ENCODE measurements around the gene NXPH1.

Gene NXPH1

DNA sequence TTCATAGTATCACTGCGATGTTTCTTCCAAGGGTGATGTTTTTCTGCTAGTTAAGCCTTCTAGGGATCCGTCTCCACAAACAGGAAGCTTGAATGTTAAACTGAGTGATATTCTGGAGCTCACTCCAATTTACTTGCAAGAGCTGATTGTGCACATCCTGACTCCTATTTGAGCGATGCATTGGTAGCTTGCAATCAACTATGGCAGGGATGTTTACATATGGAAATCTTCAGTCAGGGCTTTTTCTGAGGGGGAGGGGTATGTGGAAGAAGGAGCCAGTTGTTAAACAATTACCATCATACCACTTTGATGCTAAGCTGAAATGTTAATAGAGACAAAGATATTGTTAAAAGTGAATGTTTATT, 43.2 kb upstream of the NXPH1 start:
- TF ChIP-seq, protein P1, sequence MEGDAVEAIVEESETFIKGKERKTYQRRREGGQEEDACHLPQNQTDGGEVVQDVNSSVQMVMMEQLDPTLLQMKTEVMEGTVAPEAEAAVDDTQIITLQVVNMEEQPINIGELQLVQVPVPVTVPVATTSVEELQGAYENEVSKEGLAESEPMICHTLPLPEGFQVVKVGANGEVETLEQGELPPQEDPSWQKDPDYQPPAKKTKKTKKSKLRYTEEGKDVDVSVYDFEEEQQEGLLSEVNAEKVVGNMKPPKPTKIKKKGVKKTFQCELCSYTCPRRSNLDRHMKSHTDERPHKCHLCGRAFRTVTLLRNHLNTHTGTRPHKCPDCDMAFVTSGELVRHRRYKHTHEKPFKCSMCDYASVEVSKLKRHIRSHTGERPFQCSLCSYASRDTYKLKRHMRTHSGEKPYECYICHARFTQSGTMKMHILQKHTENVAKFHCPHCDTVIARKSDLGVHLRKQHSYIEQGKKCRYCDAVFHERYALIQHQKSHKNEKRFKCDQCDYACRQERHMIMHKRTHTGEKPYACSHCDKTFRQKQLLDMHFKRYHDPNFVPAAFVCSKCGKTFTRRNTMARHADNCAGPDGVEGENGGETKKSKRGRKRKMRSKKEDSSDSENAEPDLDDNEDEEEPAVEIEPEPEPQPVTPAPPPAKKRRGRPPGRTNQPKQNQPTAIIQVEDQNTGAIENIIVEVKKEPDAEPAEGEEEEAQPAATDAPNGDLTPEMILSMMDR (IDR thresholded peaks at IDR 0.05; ENCODE audit: low read depth, low read length): no peak
- H3K4me3 ChIP-seq (ENCODE audit: low read depth, low read length): no peak overlapping the region

DNA sequence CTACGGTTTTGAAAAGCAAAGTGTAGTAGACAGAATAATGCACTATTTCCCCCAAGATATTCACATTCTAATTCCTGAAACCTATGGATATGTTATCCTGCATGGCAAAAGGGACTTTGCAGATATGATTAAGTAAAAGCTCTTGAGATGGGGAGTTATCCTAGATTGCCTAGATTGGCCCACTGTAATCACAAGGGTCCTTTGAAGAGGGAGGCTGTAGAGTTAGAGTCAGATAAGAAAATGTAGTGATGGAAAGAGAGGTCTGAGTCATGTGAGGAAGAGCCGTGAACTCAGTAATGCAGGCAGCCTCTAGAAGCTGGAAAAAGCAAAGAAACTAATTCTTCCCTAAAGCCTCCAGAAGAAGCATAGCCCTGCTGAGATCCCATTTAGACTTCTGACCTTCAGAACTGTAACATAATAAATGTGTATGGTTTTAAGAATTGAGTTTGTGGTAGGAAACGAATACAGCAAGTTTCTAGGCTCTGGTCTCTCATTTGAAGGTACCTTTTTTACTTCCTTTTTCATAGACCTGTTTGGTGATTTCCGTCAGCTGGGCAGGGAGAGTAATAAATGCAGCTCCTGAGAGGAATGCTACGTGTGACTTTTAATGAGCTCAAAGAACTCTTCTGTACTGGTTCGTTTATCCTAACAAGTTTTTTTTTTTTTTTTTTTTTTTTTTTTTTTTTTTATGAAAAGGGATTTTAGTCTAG, 41.9 kb upstream of the NXPH1 start:
- TF ChIP-seq, protein P1 (IDR thresholded peaks at IDR 0.05; ENCODE audit: low read depth, low read length): no peak
- no peak overlapping the region for H3K4me3 ChIP-seq (ENCODE audit: low read depth, low read length)

DNA sequence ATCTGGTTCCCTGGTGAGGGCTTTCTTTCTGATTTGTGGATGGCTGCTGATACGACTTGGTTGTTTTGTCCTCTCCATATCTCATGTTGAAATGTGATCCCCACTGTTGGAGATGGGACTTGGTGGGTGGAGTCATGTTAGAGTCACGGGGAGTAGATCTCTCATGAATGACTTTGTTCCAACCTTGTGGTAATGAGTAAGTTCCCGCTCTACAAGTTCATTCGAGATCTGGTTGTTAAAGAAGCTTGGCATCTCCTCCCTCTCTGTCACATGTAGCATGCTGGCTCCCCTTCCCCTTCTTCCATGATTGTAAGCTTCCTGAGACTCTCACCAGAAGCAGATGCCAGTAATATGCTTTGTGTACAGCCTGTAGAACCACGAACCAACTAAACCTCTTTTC, 37.1 kb upstream of the NXPH1 start:
- TF ChIP-seq, protein P1 (IDR thresholded peaks at IDR 0.05; ENCODE audit: low read depth, low read length): no peak
- no peak overlapping the region for H3K4me3 ChIP-seq (ENCODE audit: low read depth, low read length)

DNA sequence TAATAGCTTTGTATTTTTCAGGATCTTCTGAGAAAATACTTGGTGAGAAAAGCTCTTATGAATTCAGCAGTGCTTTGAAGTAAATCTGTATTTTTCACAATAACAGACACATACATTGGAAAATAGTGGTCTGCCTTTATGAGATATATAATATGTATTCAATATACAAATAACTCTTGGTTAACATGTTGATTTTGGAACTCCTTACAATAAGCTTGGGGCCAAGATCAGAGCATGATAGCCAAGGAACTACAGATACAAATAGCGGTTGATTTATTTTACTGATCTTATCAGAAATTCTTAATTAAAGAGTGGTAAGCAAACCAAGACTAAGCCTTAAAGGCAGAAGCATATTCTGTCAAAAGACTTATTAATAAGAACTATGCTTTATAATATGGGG, 24.5 kb upstream of the NXPH1 start:
- no peak overlapping the region for H3K4me3 ChIP-seq (ENCODE audit: low read depth, low read length)

DNA sequence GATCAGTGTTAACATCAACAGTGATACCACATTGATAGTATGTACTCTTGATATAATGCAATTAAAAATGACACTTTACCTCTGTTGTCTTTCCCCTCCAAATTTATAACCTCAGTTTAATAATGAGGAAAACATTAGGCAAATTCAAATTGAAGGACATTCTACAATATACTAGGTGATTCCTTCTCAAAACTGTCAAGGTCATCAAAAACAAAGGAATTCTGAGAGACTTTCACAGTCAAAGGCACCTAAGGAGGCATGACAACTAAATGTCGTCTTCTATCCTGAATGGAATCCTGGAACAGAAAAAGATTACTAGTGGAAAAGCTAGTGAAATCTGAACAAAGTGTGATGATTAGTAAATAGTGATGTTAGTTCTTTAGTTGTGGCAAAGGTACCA, 22.3 kb upstream of the NXPH1 start:
- TF ChIP-seq, protein P1 (IDR thresholded peaks at IDR 0.05; ENCODE audit: low read depth, low read length): no peak
- H3K4me3 ChIP-seq (ENCODE audit: low read depth, low read length): no peak overlapping the region

More for the DNA sequence above, 24.5 kb upstream of the NXPH1 start:
- TF ChIP-seq, protein P1 (IDR thresholded peaks at IDR 0.05; ENCODE audit: low read depth, low read length): no peak

DNA sequence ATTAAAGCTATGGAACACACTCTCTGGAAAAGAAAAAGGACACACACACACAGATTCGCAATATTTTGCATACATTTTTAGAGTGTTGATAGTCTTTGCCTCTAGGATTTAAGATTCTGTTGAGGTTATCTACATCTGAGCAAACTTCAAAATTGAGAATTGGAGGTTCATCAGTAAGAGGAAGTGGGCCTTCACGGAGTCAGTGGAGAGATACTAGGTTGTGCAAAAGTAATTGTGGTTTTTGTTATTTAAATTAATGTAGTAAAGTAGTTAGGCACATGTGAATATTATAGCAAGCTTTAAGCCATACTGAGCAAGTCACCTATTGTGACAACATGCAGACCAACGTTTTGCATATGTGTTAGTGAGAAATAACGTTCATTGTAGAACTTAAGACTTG, 19.8 kb upstream of the NXPH1 start:
- no peak overlapping the region for H3K4me3 ChIP-seq (ENCODE audit: low read depth, low read length)
- TF ChIP-seq, protein P1 (IDR thresholded peaks at IDR 0.05; ENCODE audit: low read depth, low read length): no peak

DNA sequence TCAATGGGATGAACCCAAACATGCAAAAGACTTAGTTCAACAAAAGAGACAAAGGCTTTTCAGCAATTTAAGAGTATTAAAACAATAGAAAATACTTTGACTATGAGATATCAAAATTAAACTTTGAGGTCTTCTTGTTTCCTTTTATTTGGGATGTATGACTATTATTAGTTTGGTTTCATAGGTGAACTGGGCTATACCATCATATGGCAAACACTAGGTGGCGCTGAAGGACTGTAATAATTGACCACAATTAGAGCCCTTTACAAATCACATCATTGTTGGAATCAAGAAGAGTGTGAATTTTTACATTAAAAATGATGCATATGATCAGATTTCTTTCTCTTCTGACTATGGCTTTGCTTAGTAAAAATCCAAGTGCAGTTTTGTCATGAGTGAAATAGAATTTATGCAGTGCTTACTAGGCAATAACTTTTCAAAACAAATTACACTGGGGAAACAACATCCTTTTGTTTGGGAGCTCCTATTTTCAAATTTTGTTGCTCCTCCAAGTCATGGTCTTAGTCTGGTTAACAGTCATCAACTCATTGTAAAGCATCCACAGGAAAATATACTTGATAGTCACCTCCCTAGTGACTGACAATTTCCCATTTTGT, 14.7 kb upstream of the NXPH1 start:
- H3K4me3 ChIP-seq (ENCODE audit: low read depth, low read length): no peak overlapping the region
- TF ChIP-seq, protein P1 (IDR thresholded peaks at IDR 0.05; ENCODE audit: low read depth, low read length): peak; percentile 17; the same call in 1 of the 2 replicates
